GM23338 (cell line): Measurements from ENCODE around the gene CYSLTR2. TPM values are rescaled to one million over a fixed set of nuclear protein-coding genes. Genes with fewer than 3 reads are reported as not detected.

ENCODE experiments used
- ATAC-seq: fragments of 200-7000 bp; cut with Tn5 transposase; 3 replicates; pipeline ENCODE4 v1.9.1; 2020
- DNase-seq: peaks from one replicate; pipeline ENCODE4 v3.0.0-alpha.2; 2015; ENCODE audit warnings: low spot score
- H2AFZ ChIP-seq: fragments of 200-600 bp; sonication (generic); 2 replicates; pipeline ENCODE4 v1.8.0; 2016; ENCODE audit warnings: antibody characterized with exemption, mild to moderate bottlenecking, moderate library complexity
- H3F3A ChIP-seq: fragments of 200-600 bp; sonication (generic); replicated peaks from 2 replicates; pipeline ENCODE4 v1.8.0; 2017; ENCODE audit warnings: antibody characterized with exemption, mixed run types, low read depth
- H3K27ac ChIP-seq: fragments of 200-600 bp; sonication (generic); 2 replicates; pipeline ENCODE4 v1.6.1; 2016; ENCODE audit warnings: low read depth
- H3K27me3 ChIP-seq: fragments of 200-600 bp; sonication (generic); 2 replicates; pipeline ENCODE4 v1.8.0; 2016; ENCODE audit warnings: mild to moderate bottlenecking, mixed run types, moderate library complexity; ENCODE audit not compliant: insufficient read depth
- H3K36me3 ChIP-seq: fragments of 200-600 bp; sonication (generic); 2 replicates; pipeline ENCODE4 v1.8.0; 2016; ENCODE audit warnings: mild to moderate bottlenecking; ENCODE audit not compliant: insufficient read depth
- H3K4me1 ChIP-seq: fragments of 200-600 bp; sonication (generic); 2 replicates; pipeline ENCODE4 v1.8.0; 2016; ENCODE audit warnings: mild to moderate bottlenecking, moderate library complexity; ENCODE audit not compliant: insufficient read depth
- H3K4me2 ChIP-seq: fragments of 200-600 bp; sonication (generic); 2 replicates; pipeline ENCODE4 v1.7.1; 2017; ENCODE audit warnings: mixed run types
- H3K4me3 ChIP-seq: fragments of 200-600 bp; sonication (generic); 2 replicates; pipeline ENCODE4 v1.6.1; 2016; ENCODE audit warnings: mixed run types
- H3K79me2 ChIP-seq: fragments of 200-600 bp; sonication (generic); replicated peaks from 2 replicates; pipeline ENCODE4 v1.8.0; 2017; ENCODE audit warnings: mild to moderate bottlenecking; ENCODE audit not compliant: insufficient read depth
- H3K9me2 ChIP-seq: fragments of 200-600 bp; sonication (generic); 2 replicates; pipeline ENCODE4 v1.8.0; 2017; ENCODE audit not compliant: insufficient read depth
- H4K20me1 ChIP-seq: fragments of 200-600 bp; sonication (generic); replicated peaks from 2 replicates; pipeline ENCODE4 v1.8.0; 2017; ENCODE audit warnings: mild to moderate bottlenecking; ENCODE audit not compliant: insufficient read depth
- H3K27ac Mint-ChIP-seq: 2 replicates; pipeline ENCODE4 v1.8.0; 2020; ENCODE audit warnings: inconsistent platforms, mild to moderate bottlenecking, moderate library complexity, mixed read lengths
- H3K27me3 Mint-ChIP-seq: 3 replicates; pipeline ENCODE4 v1.8.0; 2022; ENCODE audit warnings: low read depth, mild to moderate bottlenecking, moderate library complexity, mixed read lengths, inconsistent platforms; ENCODE audit not compliant: insufficient read depth, poor library complexity
- H3K36me3 Mint-ChIP-seq: 3 replicates; pipeline ENCODE4 v1.8.0; 2021; ENCODE audit warnings: low read depth, mild to moderate bottlenecking, inconsistent platforms, moderate library complexity, mixed read lengths
- H3K4me1 Mint-ChIP-seq: 3 replicates; pipeline ENCODE4 v1.8.0; 2020; ENCODE audit warnings: mild to moderate bottlenecking, inconsistent platforms, mixed read lengths
- H3K4me3 Mint-ChIP-seq: 3 replicates; pipeline ENCODE4 v1.8.0; 2021; ENCODE audit warnings: moderate library complexity, mild to moderate bottlenecking, inconsistent platforms, mixed read lengths
- H3K9me3 Mint-ChIP-seq: 3 replicates; pipeline ENCODE4 v1.8.0; 2020; ENCODE audit warnings: moderate library complexity, mild to moderate bottlenecking, inconsistent platforms, mixed read lengths
- CREB1 ChIP-seq: fragments of 250-450 bp; sonication (Bioruptor Pico); IDR thresholded peaks from 2 replicates; pipeline ENCODE4 v1.5.0; 2020; ENCODE audit warnings: low read depth, mild to moderate bottlenecking, moderate library complexity
- EZH2 ChIP-seq: fragments of 200-600 bp; sonication (generic); IDR thresholded peaks from one replicate; pipeline ENCODE4 v1.8.0; 2017; ENCODE audit warnings: antibody characterized with exemption, mild to moderate bottlenecking, low read depth; ENCODE audit not compliant: unreplicated experiment
- EZH2phosphoT487 ChIP-seq: fragments of 200-600 bp; sonication (generic); IDR thresholded peaks from one replicate; pipeline ENCODE4 v1.8.1; 2018; ENCODE audit warnings: antibody characterized with exemption; ENCODE audit not compliant: unreplicated experiment
- JUNB ChIP-seq: IDR thresholded peaks from one replicate; pipeline ENCODE4 v1.6.1; 2016; ENCODE audit warnings: antibody characterized with exemption; ENCODE audit not compliant: unreplicated experiment
- NANOG ChIP-seq: IDR thresholded peaks from 2 replicates; pipeline ENCODE4 v1.6.1; 2016; ENCODE audit warnings: antibody characterized with exemption, borderline replicate concordance
- POLR2AphosphoS5 ChIP-seq: IDR thresholded peaks from 2 replicates; pipeline ENCODE4 v1.6.1; 2016; ENCODE audit warnings: antibody characterized with exemption, low read depth
- REST ChIP-seq: IDR thresholded peaks from one replicate; pipeline ENCODE4 v1.6.1; 2018; ENCODE audit warnings: antibody characterized with exemption; ENCODE audit not compliant: unreplicated experiment
- STAT1 ChIP-seq: IDR thresholded peaks from one replicate; pipeline ENCODE4 v1.6.1; 2016; ENCODE audit warnings: antibody characterized with exemption; ENCODE audit not compliant: unreplicated experiment
- ZNF114 ChIP-seq: fragments of 250-450 bp; sonication (Bioruptor Pico); IDR thresholded peaks from 2 replicates; pipeline ENCODE4 v1.5.0; 2020; ENCODE audit warnings: mild to moderate bottlenecking, moderate library complexity
- ZNF331 ChIP-seq: fragments of 250-450 bp; sonication (Bioruptor Pico); IDR thresholded peaks from 2 replicates; pipeline ENCODE4 v1.5.0; 2020; ENCODE audit warnings: low read depth, mild to moderate bottlenecking, moderate library complexity
- ZNF462 ChIP-seq: fragments of 250-450 bp; sonication (Bioruptor Pico); IDR thresholded peaks from 2 replicates; pipeline ENCODE4 v1.5.0; 2020; ENCODE audit warnings: mild to moderate bottlenecking, moderate library complexity
- polyA plus RNA-seq: library from polyadenylated mRNA; unstranded; fragments of >200 nt; fragmentation: Nextera tagmentation; extraction: Ambion mirVana; gene quantifications from 2 replicates; pipeline ENCODE4 v1.2.1, GENCODE V29; 2016
- total RNA-seq: library from RNA; depleted of rRNA; stranded (reverse); fragments of >200 nt; shearing (Covaris generic); gene quantifications from 2 replicates; pipeline ENCODE4 v1.2.3, GENCODE V29; 2014
- TF ChIP-seq, protein P1 (sequence below), 2 experiments: fragments of 200-600 bp in 1 of 2; sonication (generic) in 1 of 2; conservative IDR thresholded peaks; 2 replicates each; pipeline versions ENCODE4 v1.5.1 to v1.6.1; 2016 to 2017; ENCODE audit warnings: antibody characterized with exemption in 2 of 2, low read depth in 2 of 2, mild to moderate bottlenecking in 2 of 2, moderate library complexity in 1 of 2
- TF ChIP-seq, protein P2 (sequence below): IDR thresholded peaks from 2 replicates; pipeline ENCODE4 v1.6.1; 2016; ENCODE audit warnings: antibody characterized with exemption

CYSLTR2 gene
- total and polyA plus RNA-seq, 2 experiments from 2014 or later, result not detected

DNA sequence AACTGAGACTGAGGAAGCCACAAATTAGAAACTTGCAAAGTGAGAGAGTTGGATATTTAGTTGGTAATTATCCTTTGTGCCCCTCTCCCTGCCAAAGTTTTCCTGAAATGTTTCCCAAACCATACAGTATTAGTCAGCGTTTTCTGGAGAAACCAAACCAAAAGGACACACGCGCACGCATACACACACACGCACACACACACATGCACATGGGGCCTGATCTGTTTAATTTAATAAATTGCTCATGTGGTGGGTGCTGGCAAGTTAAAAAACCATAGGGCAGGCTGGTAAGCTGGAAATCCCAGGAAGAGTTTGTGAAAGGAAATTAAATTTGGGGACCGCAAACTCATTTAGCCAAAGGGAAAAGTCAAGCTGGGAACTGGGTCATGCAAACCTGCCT, 11.7 kb upstream of the CYSLTR2 start:
- no peak overlapping the region for H3K4me3 Mint-ChIP-seq
- ATAC-seq (no peak), DNase-seq (no peak)
- no peaks in the 10 kb centered on the region for H3K4me1 Mint-ChIP-seq
- TF ChIP-seq NANOG (no peak), REST (no peak), EZH2 (no peak), ZNF462 (CRISPR knock-in tag) (no peak), CREB1 (CRISPR knock-in tag) (no peak), ZNF331 (CRISPR knock-in tag) (no peak), JUNB (no peak), ZNF114 (CRISPR knock-in tag) (no peak), POLR2AphosphoS5 (no peak), STAT1 (no peak), EZH2phosphoT487 (no peak)
- TF ChIP-seq, protein P1, sequence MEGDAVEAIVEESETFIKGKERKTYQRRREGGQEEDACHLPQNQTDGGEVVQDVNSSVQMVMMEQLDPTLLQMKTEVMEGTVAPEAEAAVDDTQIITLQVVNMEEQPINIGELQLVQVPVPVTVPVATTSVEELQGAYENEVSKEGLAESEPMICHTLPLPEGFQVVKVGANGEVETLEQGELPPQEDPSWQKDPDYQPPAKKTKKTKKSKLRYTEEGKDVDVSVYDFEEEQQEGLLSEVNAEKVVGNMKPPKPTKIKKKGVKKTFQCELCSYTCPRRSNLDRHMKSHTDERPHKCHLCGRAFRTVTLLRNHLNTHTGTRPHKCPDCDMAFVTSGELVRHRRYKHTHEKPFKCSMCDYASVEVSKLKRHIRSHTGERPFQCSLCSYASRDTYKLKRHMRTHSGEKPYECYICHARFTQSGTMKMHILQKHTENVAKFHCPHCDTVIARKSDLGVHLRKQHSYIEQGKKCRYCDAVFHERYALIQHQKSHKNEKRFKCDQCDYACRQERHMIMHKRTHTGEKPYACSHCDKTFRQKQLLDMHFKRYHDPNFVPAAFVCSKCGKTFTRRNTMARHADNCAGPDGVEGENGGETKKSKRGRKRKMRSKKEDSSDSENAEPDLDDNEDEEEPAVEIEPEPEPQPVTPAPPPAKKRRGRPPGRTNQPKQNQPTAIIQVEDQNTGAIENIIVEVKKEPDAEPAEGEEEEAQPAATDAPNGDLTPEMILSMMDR (conservative IDR thresholded peaks at IDR 0.05; ENCODE audit: low read depth in 2 of 2), result no peak
- TF ChIP-seq, protein P2, sequence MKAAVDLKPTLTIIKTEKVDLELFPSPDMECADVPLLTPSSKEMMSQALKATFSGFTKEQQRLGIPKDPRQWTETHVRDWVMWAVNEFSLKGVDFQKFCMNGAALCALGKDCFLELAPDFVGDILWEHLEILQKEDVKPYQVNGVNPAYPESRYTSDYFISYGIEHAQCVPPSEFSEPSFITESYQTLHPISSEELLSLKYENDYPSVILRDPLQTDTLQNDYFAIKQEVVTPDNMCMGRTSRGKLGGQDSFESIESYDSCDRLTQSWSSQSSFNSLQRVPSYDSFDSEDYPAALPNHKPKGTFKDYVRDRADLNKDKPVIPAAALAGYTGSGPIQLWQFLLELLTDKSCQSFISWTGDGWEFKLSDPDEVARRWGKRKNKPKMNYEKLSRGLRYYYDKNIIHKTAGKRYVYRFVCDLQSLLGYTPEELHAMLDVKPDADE, result no peak
- Histone ChIP-seq H3F3A (no peaks in the 10 kb centered on the region), H3K27me3 (no peaks in the 10 kb centered on the region), H3K4me1 (no peaks in the 10 kb centered on the region), H3K27ac (no peak overlapping the region), H3K4me3 (no peak overlapping the region), H3K9me2 (no peaks in the 10 kb centered on the region), H3K79me2 (no peaks in the 10 kb centered on the region), H3K4me2 (no peak overlapping the region), H2AFZ (peak overlapping the region; percentile 72), H4K20me1 (no peaks in the 10 kb centered on the region), H3K36me3 (no peaks in the 10 kb centered on the region)
- H3K9me3 Mint-ChIP-seq, result peaks cover 6% of the 10 kb centered on the region
- peaks cover 1% of the 10 kb centered on the region for H3K27me3 Mint-ChIP-seq
- H3K27ac Mint-ChIP-seq, result no peak overlapping the region; the same call in 1 of the 2 replicates
- H3K36me3 Mint-ChIP-seq, result no peaks in the 10 kb centered on the region
